ENCODE results near the gene MGAT4C.

Gene MGAT4C

DNA sequence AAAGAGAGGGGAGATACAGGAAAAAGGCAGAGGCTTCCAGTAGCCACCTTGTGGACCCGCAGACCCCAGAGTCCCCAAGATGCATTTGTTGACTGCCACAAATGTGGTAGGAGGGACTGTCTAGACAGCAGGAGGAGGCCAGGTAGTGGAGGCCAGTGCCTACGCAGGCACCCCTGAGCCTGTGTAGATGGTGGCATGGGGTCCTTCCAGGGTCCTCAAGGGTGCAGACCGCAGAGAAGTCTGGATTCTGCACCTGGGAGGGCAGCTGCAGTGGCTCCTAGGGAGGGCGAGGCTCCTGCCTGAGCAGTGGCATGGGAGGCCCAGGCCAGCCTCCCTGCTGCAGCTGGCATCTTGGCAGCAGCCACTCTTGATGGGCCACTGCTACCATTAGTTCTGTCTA is 262.4 kb downstream of the MGAT4C start:
- H3K27ac ChIP-seq (ENCODE audit: low read depth, low read length) = no peak overlapping the region
- H3K9ac ChIP-seq (ENCODE audit: low read depth, low read length) = no peak overlapping the region
- H3K4me1 ChIP-seq (ENCODE audit: control insufficient read depth, insufficient read depth, low read length) = no peaks in the 10 kb centered on the region
- peaks cover 44% of the 10 kb centered on the region for H3K9me3 ChIP-seq (ENCODE audit: control insufficient read depth, insufficient read depth, low read length)
- no peaks in the 10 kb centered on the region for H3K27me3 ChIP-seq (ENCODE audit: control insufficient read depth, insufficient read depth, low read length)
- H3K36me3 ChIP-seq (ENCODE audit: control insufficient read depth, insufficient read depth, low read length) = no peaks in the 10 kb centered on the region
- H3K4me3 ChIP-seq (ENCODE audit: low read depth, low read length) = no peak overlapping the region

GRCh38 chr12:85985996-85986395 is 270.2 kb downstream of the MGAT4C start:
- Histone ChIP-seq H3K9ac (ENCODE audit: low read depth, low read length) (no peak overlapping the region), H3K4me3 (ENCODE audit: low read depth, low read length) (no peak overlapping the region), H3K36me3 (ENCODE audit: control insufficient read depth, insufficient read depth, low read length) (no peaks in the 10 kb centered on the region), H3K27ac (ENCODE audit: low read depth, low read length) (no peak overlapping the region), H3K4me1 (ENCODE audit: control insufficient read depth, insufficient read depth, low read length) (no peaks in the 10 kb centered on the region), H3K9me3 (ENCODE audit: control insufficient read depth, insufficient read depth, low read length) (peaks cover 3% of the 10 kb centered on the region), H3K27me3 (ENCODE audit: control insufficient read depth, insufficient read depth, low read length) (no peaks in the 10 kb centered on the region)

GRCh38 chr12:85983601-85984000 is 272.6 kb downstream of the MGAT4C start:
- Histone ChIP-seq H3K36me3 (ENCODE audit: control insufficient read depth, insufficient read depth, low read length) (no peaks in the 10 kb centered on the region), H3K27me3 (ENCODE audit: control insufficient read depth, insufficient read depth, low read length) (no peaks in the 10 kb centered on the region), H3K27ac (ENCODE audit: low read depth, low read length) (no peak overlapping the region), H3K9me3 (ENCODE audit: control insufficient read depth, insufficient read depth, low read length) (no peaks in the 10 kb centered on the region), H3K4me1 (ENCODE audit: control insufficient read depth, insufficient read depth, low read length) (no peaks in the 10 kb centered on the region), H3K9ac (ENCODE audit: low read depth, low read length) (no peak overlapping the region), H3K4me3 (ENCODE audit: low read depth, low read length) (no peak overlapping the region)

DNA sequence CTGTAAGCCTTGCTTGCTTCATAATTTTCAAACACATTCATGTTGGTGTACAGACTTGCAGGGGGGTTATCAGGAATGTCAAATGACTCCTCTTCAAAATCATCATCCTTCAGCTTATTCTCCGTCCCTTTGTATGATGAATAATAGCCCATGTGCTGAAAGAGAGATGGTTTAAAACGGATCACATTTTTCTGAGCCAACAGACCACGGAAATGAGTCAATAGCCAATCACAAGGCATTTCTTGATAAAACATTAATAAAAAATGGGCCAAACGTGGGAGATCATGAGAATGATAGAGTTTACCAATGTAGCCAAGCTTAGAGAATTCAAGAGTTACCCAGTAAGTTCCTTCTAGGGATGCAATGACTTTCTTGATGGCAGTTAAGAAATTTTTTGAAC is 276.6 kb downstream of the MGAT4C start:
- H3K9ac ChIP-seq (ENCODE audit: low read depth, low read length) = no peak overlapping the region
- no peaks in the 10 kb centered on the region for H3K27me3 ChIP-seq (ENCODE audit: control insufficient read depth, insufficient read depth, low read length)
- H3K27ac ChIP-seq (ENCODE audit: low read depth, low read length) = no peak overlapping the region
- H3K4me1 ChIP-seq (ENCODE audit: control insufficient read depth, insufficient read depth, low read length) = no peaks in the 10 kb centered on the region
- H3K4me3 ChIP-seq (ENCODE audit: low read depth, low read length) = no peak overlapping the region
- no peaks in the 10 kb centered on the region for H3K36me3 ChIP-seq (ENCODE audit: control insufficient read depth, insufficient read depth, low read length)
- no peaks in the 10 kb centered on the region for H3K9me3 ChIP-seq (ENCODE audit: control insufficient read depth, insufficient read depth, low read length)

GRCh38 chr12:85975716-85976115 is 280.5 kb downstream of the MGAT4C start:
- no peaks in the 10 kb centered on the region for H3K36me3 ChIP-seq (ENCODE audit: control insufficient read depth, insufficient read depth, low read length)
- H3K4me1 ChIP-seq (ENCODE audit: control insufficient read depth, insufficient read depth, low read length) = no peaks in the 10 kb centered on the region
- no peaks in the 10 kb centered on the region for H3K9me3 ChIP-seq (ENCODE audit: control insufficient read depth, insufficient read depth, low read length)
- H3K4me3 ChIP-seq (ENCODE audit: low read depth, low read length) = no peak overlapping the region
- H3K27me3 ChIP-seq (ENCODE audit: control insufficient read depth, insufficient read depth, low read length) = no peaks in the 10 kb centered on the region
- no peak overlapping the region for H3K27ac ChIP-seq (ENCODE audit: low read depth, low read length)
- no peak overlapping the region for H3K9ac ChIP-seq (ENCODE audit: low read depth, low read length)

GRCh38 chr12:85971800-85972199 is 284.4 kb downstream of the MGAT4C start:
- H3K9ac ChIP-seq (ENCODE audit: low read depth, low read length) = no peak overlapping the region
- H3K36me3 ChIP-seq (ENCODE audit: control insufficient read depth, insufficient read depth, low read length) = no peaks in the 10 kb centered on the region
- no peaks in the 10 kb centered on the region for H3K27me3 ChIP-seq (ENCODE audit: control insufficient read depth, insufficient read depth, low read length)
- H3K27ac ChIP-seq (ENCODE audit: low read depth, low read length) = no peak overlapping the region
- H3K4me1 ChIP-seq (ENCODE audit: control insufficient read depth, insufficient read depth, low read length) = no peaks in the 10 kb centered on the region
- no peaks in the 10 kb centered on the region for H3K9me3 ChIP-seq (ENCODE audit: control insufficient read depth, insufficient read depth, low read length)
- no peak overlapping the region for H3K4me3 ChIP-seq (ENCODE audit: low read depth, low read length)

DNA sequence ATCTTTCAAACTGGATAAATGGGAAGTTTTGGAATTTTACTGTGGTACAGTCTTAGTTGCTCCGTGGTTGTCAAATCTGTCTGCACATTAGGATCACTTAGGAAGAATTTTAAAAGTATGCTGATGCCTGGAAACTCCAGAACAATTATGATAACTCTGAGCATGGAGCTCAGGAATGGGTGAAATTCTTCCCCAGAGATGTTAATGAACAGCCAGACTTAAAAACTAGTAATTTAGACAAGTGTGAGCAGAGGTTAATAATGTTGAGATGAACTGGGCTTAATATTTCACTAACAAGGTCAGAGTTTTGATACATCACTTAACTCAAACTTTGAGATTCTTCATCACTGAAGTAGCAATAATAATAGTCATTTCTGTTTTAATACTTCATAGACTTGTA is 287.6 kb downstream of the MGAT4C start:
- Histone ChIP-seq H3K27ac (ENCODE audit: low read depth, low read length) (no peak overlapping the region), H3K4me3 (ENCODE audit: low read depth, low read length) (no peak overlapping the region), H3K4me1 (ENCODE audit: control insufficient read depth, insufficient read depth, low read length) (peaks cover 2% of the 10 kb centered on the region; the same call in 1 of the 2 replicates), H3K9me3 (ENCODE audit: control insufficient read depth, insufficient read depth, low read length) (no peaks in the 10 kb centered on the region), H3K27me3 (ENCODE audit: control insufficient read depth, insufficient read depth, low read length) (no peaks in the 10 kb centered on the region), H3K36me3 (ENCODE audit: control insufficient read depth, insufficient read depth, low read length) (no peaks in the 10 kb centered on the region), H3K9ac (ENCODE audit: low read depth, low read length) (no peak overlapping the region)

DNA sequence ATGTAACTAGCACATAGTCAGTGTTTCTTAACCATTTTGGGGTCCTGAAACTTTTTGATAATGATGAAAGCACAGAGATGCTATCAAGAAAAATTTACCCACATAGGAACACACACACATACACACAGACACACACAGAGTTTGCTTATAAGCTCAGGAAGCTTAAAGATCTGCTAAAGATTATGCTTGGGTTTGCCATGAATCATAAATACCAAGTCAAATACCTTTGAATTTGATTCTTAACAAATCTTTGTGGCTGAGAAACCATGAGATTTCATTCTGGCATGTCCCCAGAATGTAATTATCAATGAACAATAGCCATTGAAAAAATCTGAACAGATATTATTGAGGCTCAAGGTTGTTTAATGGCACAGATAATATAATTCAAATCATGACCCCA is 292.9 kb downstream of the MGAT4C start:
- H3K4me1 ChIP-seq (ENCODE audit: control insufficient read depth, insufficient read depth, low read length) = peaks cover 4% of the 10 kb centered on the region; the same call in 1 of the 2 replicates
- no peaks in the 10 kb centered on the region for H3K9me3 ChIP-seq (ENCODE audit: control insufficient read depth, insufficient read depth, low read length)
- no peak overlapping the region for H3K9ac ChIP-seq (ENCODE audit: low read depth, low read length)
- H3K4me3 ChIP-seq (ENCODE audit: low read depth, low read length) = no peak overlapping the region
- no peaks in the 10 kb centered on the region for H3K36me3 ChIP-seq (ENCODE audit: control insufficient read depth, insufficient read depth, low read length)
- H3K27ac ChIP-seq (ENCODE audit: low read depth, low read length) = no peak overlapping the region
- H3K27me3 ChIP-seq (ENCODE audit: control insufficient read depth, insufficient read depth, low read length) = no peaks in the 10 kb centered on the region

DNA sequence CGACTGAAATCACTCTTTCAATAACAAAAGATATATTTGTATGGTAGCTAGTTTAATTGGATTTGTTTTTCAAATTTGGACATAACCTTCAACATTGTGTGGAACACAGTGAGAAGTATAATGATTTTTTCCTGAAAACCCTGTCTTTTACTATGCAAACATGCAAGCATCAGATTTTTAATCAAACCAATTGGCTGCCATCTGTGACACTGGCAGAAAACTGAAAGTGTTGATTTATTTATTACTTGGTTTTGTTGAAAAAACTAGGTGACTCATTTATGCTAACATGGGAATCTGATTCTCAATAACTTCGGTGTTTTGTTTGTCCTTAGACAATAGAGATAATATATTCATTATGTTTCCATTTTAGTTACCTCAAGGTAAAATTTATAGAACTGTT is 300.1 kb downstream of the MGAT4C start:
- Histone ChIP-seq H3K27ac (ENCODE audit: low read depth, low read length) (no peak overlapping the region), H3K4me3 (ENCODE audit: low read depth, low read length) (no peak overlapping the region), H3K4me1 (ENCODE audit: control insufficient read depth, insufficient read depth, low read length) (peaks cover 23% of the 10 kb centered on the region), H3K27me3 (ENCODE audit: control insufficient read depth, insufficient read depth, low read length) (no peaks in the 10 kb centered on the region), H3K36me3 (ENCODE audit: control insufficient read depth, insufficient read depth, low read length) (no peaks in the 10 kb centered on the region), H3K9me3 (ENCODE audit: control insufficient read depth, insufficient read depth, low read length) (no peaks in the 10 kb centered on the region), H3K9ac (ENCODE audit: low read depth, low read length) (no peak overlapping the region)

GRCh38 chr12:85955127-85955526 is 301.1 kb downstream of the MGAT4C start:
- no peak overlapping the region for H3K4me3 ChIP-seq (ENCODE audit: low read depth, low read length)
- H3K27me3 ChIP-seq (ENCODE audit: control insufficient read depth, insufficient read depth, low read length) = no peaks in the 10 kb centered on the region
- H3K9ac ChIP-seq (ENCODE audit: low read depth, low read length) = no peak overlapping the region
- no peaks in the 10 kb centered on the region for H3K36me3 ChIP-seq (ENCODE audit: control insufficient read depth, insufficient read depth, low read length)
- H3K27ac ChIP-seq (ENCODE audit: low read depth, low read length) = no peak overlapping the region
- no peaks in the 10 kb centered on the region for H3K9me3 ChIP-seq (ENCODE audit: control insufficient read depth, insufficient read depth, low read length)
- H3K4me1 ChIP-seq (ENCODE audit: control insufficient read depth, insufficient read depth, low read length) = peaks cover 33% of the 10 kb centered on the region

GRCh38 chr12:85951823-85952222 is 304.4 kb downstream of the MGAT4C start:
- H3K27me3 ChIP-seq (ENCODE audit: control insufficient read depth, insufficient read depth, low read length) = no peaks in the 10 kb centered on the region

GRCh38 chr12:85949253-85949652 is 306.9 kb downstream of the MGAT4C start:
- H3K9me3 ChIP-seq (ENCODE audit: control insufficient read depth, insufficient read depth, low read length) = peaks cover 16% of the 10 kb centered on the region
- H3K4me1 ChIP-seq (ENCODE audit: control insufficient read depth, insufficient read depth, low read length) = peaks cover 66% of the 10 kb centered on the region
- H3K9ac ChIP-seq (ENCODE audit: low read depth, low read length) = peak overlapping the region; percentile 59
- H3K36me3 ChIP-seq (ENCODE audit: control insufficient read depth, insufficient read depth, low read length) = peaks cover 4% of the 10 kb centered on the region; the same call in 1 of the 2 replicates
- peak overlapping the region; percentile 98 for H3K27ac ChIP-seq (ENCODE audit: low read depth, low read length)
- peak overlapping the region; percentile 22; the same call in 1 of the 2 replicates for H3K4me3 ChIP-seq (ENCODE audit: low read depth, low read length)
- H3K27me3 ChIP-seq (ENCODE audit: control insufficient read depth, insufficient read depth, low read length) = no peaks in the 10 kb centered on the region

More at GRCh38 chr12:85951823-85952222, 304.4 kb downstream of the MGAT4C start:
- Histone ChIP-seq H3K9ac (ENCODE audit: low read depth, low read length) (no peak overlapping the region), H3K4me3 (ENCODE audit: low read depth, low read length) (no peak overlapping the region), H3K4me1 (ENCODE audit: control insufficient read depth, insufficient read depth, low read length) (peaks cover 59% of the 10 kb centered on the region), H3K27ac (ENCODE audit: low read depth, low read length) (no peak overlapping the region), H3K36me3 (ENCODE audit: control insufficient read depth, insufficient read depth, low read length) (no peaks in the 10 kb centered on the region), H3K9me3 (ENCODE audit: control insufficient read depth, insufficient read depth, low read length) (peaks cover 5% of the 10 kb centered on the region)
